ENCODE measurements around the gene GNRH2.
"Not testable (repeated sequence)": the region's sequence is repeated elsewhere in the genome, so short reads cannot be mapped to it uniquely, and the experiment has no call there.

The GNRH2 gene

GRCh38 chr20:3043322-3043721 lies at the start of gene GNRH2:
Gene GNRH2 (plus strand): TSS chr20:3043622. CDS start chr20:3044415, 793 bp downstream.
- no peak for DNase-seq (ENCODE audit: low read depth in 1 of 2, low spot score in 1 of 2)

GRCh38 chr20:2995796-2996195 lies 47.6 kb upstream of the GNRH2 start:
- no peak for DNase-seq (ENCODE audit: low read depth in 1 of 2, low spot score in 1 of 2)

GRCh38 chr20:2998728-2999127 lies 44.7 kb upstream of the GNRH2 start:
- no peak for DNase-seq (ENCODE audit: low read depth in 1 of 2, low spot score in 1 of 2)

GRCh38 chr20:3000852-3001523 lies 42.4 kb upstream of the GNRH2 start:
- DNase-seq (ENCODE audit: low read depth in 1 of 2, low spot score in 1 of 2): no peak

- DNase-seq (ENCODE audit: low read depth in 1 of 2, low spot score in 1 of 2): no peak
These were observed 40.0 kb upstream of the GNRH2 start for GRCh38 chr20:3003416-3003815.

DNA sequence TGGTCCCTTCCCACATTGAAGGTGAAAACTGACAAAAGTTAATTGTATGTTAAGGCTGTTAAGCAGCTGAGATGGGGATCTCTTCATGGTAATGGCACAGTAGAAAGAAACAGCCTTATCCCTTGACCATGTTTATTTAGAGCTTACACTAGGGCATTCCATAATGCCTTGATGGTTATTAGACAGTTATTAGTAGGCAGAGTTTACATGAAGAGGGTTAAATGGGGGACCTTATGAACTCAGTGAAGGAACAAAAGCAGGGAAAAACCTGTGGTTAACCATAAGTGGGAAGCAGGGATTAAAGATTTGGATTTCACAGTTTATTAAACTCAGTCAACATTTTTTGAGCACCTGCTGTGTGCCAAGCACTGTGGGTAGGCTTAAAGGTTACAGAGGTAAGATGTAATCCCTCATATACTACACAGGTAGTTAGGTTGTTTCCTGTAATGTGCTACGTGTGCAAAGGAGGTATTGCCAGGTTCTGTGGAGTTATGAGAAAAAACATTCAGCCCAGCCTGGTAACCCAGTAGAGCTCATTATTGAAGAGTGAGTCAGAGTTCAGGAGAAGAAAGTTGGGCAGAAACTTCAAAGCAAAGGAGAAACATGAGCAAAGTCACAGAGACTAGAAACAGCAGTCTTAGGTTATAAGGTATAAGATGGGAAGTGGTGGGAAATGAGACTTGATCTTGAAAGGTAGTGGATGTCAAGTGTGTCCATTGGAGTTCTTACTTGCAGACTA lies 32.3 kb upstream of the GNRH2 start:
- DNase-seq (ENCODE audit: low read depth in 1 of 2, low spot score in 1 of 2): no peak

GRCh38 chr20:3011752-3012151 lies 31.7 kb upstream of the GNRH2 start:
- DNase-seq (ENCODE audit: low read depth in 1 of 2, low spot score in 1 of 2): no peak

DNA sequence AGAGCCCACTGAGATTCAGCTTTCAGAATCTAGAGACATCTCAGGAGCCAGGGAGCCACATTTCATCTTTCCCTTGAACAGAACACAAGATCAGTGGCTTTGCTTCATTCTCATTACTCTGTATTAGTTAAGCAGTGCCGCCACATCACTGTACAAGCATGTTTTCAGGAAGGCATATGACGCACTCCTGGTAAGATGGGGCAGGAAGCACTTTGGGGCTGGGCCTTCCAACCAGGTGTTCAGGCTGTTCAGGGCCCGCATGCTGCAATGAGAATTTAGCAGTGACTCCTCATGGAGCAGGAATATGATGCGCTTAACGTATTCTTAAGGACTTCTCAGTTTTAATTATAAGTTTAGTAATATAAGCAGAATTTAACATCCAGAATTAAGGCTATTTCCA lies 29.7 kb upstream of the GNRH2 start:
- DNase-seq (ENCODE audit: low read depth in 1 of 2, low spot score in 1 of 2): no peak

GRCh38 chr20:3014179-3014578 lies 29.2 kb upstream of the GNRH2 start:
- no peak for DNase-seq (ENCODE audit: low read depth in 1 of 2, low spot score in 1 of 2)

GRCh38 chr20:3014662-3015061 lies 28.8 kb upstream of the GNRH2 start:
- DNase-seq (ENCODE audit: low read depth in 1 of 2, low spot score in 1 of 2): no peak

GRCh38 chr20:3015302-3015701 lies 28.1 kb upstream of the GNRH2 start:
- not testable (repeated sequence) for DNase-seq (ENCODE audit: low read depth in 1 of 2, low spot score in 1 of 2)

DNA sequence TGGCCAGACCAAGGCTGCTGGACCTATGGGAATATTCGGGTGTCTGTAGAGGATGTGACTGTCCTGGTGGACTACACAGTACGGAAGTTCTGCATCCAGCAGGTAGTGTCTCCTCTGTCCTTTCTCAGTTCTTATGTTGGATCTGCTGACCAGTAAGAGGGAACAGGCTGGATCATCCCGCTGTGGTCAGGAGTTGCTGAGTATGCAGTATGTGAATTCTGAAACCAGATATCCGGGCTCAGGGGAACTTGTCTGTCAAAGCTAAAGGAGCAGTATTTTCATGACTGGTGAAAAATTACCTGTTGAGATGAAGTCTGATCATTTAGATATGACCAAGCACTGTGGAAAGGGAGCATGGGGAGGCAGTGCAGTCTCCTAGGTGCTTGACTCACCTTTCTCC lies 22.1 kb upstream of the GNRH2 start:
- no peak for DNase-seq (ENCODE audit: low read depth in 1 of 2, low spot score in 1 of 2)

DNA sequence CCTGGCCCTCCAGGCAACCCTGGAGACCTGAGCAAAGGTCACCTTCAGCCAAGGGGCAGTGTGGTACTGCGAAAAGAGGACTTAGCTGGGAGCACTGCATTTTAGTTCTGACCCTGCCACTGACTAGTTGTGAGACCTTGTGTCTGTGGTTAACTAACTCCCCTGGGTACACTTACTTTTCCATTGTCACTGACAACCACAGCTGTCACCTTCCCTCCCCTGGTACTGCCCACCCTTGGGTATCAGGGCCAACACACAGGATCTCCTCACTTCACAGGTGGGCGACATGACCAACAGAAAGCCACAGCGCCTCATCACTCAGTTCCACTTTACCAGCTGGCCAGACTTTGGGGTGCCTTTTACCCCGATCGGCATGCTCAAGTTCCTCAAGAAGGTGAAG lies 21.6 kb upstream of the GNRH2 start:
- no peak for DNase-seq (ENCODE audit: low read depth in 1 of 2, low spot score in 1 of 2)

GRCh38 chr20:3022559-3023490 lies 20.6 kb upstream of the GNRH2 start:
- not testable (repeated sequence) for DNase-seq (ENCODE audit: low read depth in 1 of 2, low spot score in 1 of 2)

GRCh38 chr20:3027987-3028386 lies 15.4 kb upstream of the GNRH2 start:
- DNase-seq (ENCODE audit: low read depth in 1 of 2, low spot score in 1 of 2): no peak

- DNase-seq (ENCODE audit: low read depth in 1 of 2, low spot score in 1 of 2): no peak
These were observed 11.8 kb upstream of the GNRH2 start for GRCh38 chr20:3031524-3032147.

- no peak for DNase-seq (ENCODE audit: low read depth in 1 of 2, low spot score in 1 of 2)
These were observed 10.8 kb upstream of the GNRH2 start for GRCh38 chr20:3032624-3033023.

- DNase-seq (ENCODE audit: low read depth in 1 of 2, low spot score in 1 of 2): no peak
These were observed 5.8 kb upstream of the GNRH2 start for GRCh38 chr20:3037654-3038053.

DNA sequence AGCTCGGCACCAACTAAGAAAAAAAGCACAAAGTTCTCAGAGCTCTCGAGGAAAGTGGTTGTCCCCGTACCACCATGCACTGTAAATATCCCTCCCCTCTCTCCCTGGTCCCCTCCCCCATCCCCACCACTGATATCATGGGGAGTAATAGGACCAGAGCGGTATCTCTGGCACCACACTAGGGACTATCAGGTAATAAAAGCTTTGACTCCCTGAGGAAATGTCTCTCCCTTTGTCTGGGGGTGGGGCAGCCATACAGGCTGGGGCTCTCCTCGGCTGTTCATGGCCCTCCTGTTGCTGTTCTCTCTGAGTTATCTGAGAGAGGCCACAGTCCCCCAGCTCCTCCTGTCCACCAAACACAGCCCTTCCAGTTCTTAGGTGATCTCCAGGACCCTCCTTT lies 5.0 kb upstream of the GNRH2 start:
- no peak for DNase-seq (ENCODE audit: low read depth in 1 of 2, low spot score in 1 of 2)

- no peak for DNase-seq (ENCODE audit: low read depth in 1 of 2, low spot score in 1 of 2)
These were observed 4.0 kb upstream of the GNRH2 start for GRCh38 chr20:3039426-3039825.

DNA sequence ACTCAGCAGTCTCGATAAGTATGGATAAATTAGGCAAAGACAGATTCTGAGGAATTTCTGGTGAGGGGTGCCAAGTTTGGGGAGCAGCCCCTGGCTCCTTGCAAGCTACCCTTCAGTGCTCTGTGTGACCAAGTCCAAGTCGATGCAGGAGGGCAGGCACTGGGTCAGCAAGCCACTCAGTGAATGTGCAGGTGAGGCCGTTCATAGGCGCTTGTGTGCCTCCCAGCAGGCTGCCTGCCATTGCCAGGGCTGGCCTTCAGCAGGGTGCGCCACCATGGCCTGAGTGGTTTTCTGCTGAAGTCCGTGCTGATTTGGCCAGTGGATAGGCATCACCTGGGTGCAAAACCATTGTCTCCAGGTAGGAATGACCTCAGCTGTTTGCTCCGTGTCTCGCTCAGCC lies 3.3 kb upstream of the GNRH2 start:
- no peak for DNase-seq (ENCODE audit: low read depth in 1 of 2, low spot score in 1 of 2)
